Hindlimb muscle (tissue), 1 donor: ENCODE measurements around the gene ROM1. TPM values are rescaled to one million over a fixed set of nuclear protein-coding genes. Genes with fewer than 3 reads are reported as not detected.
"Not testable (repeated sequence)": the region's sequence is repeated elsewhere in the genome, so short reads cannot be mapped to it uniquely, and the experiment has no call there.

Source experiments
- DNase-seq: peaks from one replicate; pipeline ENCODE4 v3.0.0-alpha.2; 2013
- polyA plus RNA-seq: library from polyadenylated mRNA; unstranded; fragments of 120-200 nt; gene quantifications from one replicate; pipeline ENCODE4 v1.2.1, GENCODE V29; 2013; ENCODE audit not compliant: insufficient read length

ROM1 gene
- polyA plus RNA-seq, 1 donor, result 0.90 TPM

DNA sequence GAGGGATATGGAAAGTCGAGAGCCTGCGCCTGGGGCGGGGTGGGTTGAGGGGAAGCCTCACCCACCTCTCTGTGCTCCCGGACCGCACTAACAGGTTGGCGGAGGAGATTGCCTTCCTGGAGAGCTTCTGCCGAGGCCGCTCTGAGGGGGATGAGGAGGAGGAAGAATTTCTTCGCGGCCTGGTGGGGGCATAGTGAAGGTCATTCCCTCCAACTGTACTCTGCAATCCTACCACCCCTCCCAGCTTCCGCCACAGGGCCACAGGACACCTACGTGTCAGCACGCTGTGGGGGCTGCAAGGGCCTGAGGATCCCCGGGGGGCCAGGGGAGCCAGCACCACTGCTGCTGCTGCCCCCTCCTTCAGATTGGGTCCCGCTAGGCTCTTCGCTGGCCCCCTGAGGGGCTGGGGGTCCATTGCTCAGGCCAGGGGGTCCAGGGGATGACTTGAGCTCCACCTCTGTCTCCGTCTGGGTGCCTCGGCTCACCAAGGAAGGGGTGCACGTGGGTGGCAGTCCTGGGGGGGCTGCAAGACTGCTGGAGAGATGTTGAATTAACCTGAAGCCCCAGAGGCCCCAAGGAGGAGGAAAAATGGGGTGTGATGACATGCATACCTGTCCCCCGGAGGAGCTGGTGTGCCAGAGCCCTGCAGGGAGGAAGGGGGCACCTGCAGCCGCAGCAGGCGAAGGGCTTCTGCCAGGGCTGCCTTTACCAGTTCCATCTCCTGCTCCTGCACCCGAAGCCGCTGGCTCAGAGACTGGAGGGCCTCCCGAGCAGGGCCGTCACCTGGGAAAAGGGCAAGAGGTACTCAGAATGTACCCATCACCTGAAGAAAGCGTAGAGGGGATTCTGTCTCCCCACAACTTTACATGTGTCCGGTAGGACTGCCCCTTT is 2.0 kb upstream of the ROM1 start:
- DNase-seq, result no peak

DNA sequence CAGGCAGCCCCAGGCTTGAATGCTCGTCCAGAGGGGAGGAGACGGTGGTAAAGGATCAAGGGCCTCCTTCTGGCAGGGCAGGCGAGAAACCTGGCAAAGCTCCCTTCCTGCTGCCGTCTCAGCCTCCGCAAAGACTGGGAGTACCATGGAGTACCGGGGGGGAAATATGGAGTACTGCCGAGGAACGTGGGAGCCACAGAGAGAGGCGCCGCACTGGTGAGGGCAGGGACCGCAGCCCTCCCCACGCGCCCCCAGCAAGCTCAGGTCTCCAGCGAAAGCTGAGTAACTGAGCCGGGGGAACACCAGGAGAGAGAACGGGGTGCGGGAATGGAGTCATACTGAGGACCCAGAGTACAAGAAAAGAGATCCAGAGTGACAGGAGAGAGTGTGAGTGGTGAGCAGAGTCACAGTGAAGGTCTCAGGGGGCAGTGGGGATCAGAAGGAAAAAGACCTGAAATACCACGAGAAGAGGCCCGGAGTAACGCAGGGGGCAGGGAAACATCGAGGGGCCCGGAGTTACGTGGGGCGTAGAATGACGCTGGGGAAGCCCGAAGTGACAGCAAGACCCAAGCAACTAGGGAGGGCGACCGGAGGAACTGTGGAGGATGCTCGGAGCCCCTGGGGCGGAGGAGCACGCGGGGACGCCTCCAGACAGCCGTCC is 1.2 kb upstream of the ROM1 start:
- peak; percentile 67 for DNase-seq

DNA sequence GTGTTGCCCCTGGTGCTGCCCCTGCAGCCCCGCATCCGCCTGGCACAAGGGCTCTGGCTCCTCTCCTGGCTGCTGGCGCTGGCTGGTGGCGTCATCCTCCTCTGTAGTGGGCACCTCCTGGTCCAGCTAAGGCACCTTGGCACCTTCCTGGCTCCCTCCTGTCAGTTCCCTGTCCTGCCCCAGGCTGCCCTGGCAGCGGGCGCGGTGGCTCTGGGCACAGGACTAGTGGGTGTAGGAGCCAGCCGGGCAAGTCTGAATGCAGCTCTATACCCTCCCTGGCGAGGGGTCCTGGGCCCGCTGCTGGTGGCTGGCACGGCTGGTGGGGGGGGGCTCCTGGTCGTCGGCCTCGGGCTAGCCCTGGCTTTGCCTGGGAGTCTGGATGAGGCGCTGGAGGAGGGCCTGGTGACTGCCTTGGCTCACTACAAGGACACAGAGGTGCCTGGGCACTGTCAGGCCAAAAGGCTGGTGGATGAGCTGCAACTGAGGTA is 278 bp downstream of the ROM1 start:
- no peak for DNase-seq

DNA sequence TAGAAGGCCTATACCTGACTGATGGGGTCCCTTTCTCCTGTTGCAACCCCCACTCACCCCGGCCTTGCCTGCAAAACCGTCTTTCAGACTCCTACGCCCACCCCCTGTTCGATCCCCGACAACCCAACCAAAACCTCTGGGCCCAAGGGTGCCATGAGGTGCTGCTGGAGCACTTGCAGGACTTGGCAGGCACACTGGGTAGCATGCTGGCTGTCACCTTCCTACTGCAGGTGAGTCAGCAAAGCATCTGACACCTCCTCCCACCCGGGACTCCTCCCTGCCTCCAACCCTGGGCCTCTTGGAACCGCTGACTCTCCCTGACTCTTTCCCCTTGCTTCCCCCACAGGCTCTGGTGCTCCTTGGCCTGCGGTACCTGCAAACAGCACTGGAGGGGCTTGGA is 1.2 kb downstream of the ROM1 start:
- DNase-seq, result no peak

DNA sequence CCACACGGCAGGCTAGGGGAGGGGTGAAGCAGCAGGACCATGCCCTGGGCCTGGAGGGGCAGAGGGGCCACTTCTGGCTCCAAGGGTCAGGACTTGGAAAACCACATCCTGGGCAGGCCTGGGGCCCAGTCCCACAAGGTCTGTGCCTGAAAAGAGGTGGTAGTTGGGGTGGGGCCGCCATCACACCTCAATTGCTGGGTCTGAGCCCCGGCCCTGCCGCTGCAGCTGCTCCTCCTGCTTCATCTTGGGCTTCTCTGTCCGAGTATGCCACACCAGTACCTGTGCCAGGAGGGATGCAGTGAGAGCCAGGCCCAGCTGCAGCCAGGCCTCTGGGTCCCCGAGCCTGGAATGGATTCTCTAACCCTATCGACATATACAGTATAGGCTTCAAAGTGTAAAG is 2.5 kb downstream of the ROM1 start:
- DNase-seq, result no peak

DNA sequence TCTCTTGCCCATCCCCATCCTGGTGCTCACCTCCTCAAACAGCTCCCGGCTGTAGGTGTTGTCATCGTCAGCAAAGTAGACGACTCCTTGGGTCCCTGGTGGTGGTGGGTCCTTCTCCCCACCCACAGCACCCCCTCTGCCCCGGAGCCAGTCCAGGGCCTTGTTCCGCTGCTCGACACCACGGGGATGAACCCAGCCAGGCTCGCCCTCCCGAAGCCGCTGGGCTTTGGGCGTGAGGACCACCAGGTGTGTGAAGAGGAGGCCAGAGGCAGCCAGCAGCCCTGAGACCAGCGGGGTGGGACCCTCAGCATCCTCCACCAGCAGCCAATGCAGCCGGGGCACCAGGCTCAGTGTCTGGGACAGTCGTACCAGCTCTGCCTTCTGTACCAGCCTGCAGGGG is 3.9 kb downstream of the ROM1 start:
- not testable (repeated sequence) for DNase-seq

DNA sequence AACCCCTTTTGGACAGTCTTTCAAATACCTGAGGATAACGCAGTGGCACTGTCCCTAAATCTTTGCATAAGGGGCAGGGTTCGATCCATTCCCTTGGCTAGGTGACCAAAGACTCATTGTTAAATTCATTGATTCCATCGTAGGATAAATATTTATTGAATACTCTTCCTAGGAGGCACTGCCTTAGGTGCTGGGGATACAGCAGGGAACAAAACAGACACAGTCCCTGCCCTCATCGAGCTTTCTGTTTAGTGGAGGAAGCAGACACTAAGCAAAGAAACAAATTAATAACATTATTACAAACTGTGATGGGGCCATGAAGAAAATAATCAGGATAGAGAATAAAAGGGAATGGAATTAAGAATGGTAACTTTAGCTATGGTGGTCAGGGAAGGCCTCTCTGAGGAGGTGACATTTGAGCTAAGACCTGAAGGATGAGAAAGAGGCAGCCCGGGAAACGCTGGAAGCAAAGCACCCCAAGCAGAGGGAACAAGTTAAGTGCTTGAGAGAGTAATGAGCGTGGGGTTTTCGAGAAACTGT is 8.0 kb downstream of the ROM1 start:
- no peak for DNase-seq

DNA sequence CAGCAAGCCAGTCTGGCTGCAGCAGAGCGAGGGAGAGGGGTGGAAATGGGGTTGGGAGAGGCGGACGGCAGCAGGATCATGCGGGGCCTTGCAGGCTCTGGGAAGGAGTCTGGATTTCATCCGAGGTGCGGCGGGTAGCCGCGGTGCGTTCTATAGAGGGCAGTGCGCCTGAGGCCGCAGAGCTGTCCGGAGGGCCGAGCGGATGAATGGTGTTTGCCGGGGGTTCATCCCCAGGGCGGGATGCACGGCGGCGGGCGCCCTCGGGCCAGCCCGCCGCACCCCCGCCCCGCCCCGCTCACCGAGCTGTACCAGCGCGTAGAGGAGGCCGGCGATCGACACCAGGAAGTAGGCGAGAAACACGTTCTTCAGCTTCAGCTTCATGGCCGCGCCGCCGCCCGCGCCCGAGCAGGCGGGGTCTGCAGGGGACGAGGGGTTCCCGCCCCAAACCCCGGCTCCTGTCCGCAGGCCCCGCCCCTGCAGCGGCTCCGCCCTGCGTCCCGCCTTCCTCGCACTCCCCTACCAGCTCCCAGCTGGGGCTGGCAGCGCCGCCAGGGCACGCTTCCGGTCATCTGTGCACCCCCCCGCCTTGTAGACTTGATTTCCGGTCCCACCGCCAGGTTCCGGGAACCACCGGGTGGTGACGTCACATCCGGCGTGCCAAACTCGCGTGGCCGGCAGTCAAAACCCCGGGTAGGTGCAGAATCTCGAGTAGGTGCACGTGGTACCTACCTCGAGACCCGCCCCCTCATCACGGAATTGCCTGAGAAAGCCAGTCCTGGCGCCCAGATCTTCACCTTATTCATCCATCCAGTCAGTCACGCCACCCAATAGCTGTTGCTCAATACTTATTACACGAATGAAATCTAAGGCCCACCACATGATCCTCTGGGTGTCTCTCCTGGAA is 8.8 kb downstream of the ROM1 start, which contains the start of gene B3GAT3:
TSS of gene B3GAT3 (minus strand) at position 420 of the 904 bp plus-strand sequence. CDS start at position 381, 39 bp downstream.
- peak; percentile 96 for DNase-seq

DNA sequence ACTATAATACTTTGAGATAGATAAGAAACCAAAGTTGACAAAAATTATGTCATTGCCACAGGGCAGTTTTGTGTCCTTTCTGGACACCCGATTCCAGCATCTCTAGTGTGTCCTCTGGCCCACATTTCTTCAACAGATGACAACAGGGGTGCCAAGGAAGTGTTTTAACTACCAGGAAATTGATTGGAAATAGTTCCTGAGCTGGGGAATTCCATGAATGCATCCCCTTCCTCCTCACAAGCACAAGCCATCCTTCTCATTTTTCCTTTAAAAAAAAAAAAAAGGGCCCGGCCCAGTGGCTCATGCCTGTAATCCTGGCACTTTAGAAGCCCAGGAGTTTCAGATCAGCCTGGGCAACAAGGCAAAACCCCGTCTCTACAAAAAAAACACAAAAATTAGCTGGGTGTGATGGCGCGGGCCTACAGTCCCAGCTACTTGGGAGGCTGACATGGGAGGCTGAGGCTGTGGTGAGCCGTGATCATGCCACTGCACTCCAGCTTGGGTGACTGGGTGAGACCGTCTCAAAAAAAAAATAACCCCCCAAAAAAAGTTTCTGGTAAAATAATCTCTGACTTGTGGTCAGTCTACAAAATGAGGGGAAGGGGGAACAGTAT is 9.5 kb downstream of the ROM1 start:
- no peak for DNase-seq

DNA sequence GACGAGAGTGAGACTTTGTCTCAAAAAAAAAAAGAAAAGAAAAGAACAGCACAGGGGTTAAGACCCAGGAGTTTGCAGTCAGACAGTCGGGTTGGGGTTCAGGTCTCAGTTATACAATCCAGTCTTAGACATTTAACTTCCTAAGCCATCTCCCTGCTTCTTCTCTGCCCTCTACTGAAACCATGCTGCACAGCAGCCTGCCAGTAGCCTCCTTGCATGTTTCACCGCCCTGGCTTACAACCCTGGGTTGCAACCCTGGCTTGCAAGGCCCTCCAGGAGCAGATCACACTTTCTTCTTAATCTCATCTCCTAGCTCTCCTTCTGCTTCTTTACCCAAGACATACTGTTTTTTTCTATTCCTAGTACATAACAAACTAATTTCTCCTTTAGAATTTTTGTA is 14.7 kb downstream of the ROM1 start:
- no peak for DNase-seq

DNA sequence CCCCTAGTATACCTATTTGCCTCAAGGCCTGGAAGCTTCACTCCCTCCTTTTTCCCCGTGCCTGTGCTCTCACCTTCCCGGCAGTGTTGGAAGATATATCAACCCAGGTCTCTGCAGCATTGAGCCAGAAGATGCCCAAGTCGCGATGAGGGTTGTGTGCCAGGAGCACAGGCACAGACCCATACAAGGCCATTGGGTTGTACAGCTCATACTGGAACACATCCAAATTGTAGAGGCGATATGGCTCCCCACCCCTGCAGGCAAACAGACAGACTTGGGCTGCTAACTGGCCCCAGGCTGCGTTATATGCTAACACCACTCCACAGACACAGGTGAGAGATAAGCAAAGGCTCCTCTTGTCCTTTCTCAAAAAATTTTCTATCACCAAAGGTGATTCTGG is 19.4 kb downstream of the ROM1 start:
- no peak for DNase-seq

DNA sequence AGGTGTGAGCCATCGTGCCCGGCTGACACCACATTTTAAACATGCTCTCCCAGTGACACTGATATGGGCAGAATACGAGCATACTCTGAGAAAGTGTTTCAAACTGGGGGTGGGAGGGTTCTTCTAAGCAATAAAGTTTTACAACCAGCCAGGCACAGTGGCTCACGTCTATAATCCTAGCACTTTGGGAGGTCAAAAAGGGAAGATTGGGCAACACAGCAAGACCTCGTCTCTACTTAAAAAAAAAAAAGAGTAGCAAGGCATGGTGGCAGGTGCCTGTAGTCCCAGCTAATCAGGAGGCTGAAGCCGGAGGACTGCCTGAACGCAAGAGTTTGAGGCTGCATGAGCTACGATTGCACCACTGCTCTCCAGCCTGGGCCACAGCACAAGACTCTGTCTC is 31.2 kb downstream of the ROM1 start:
- DNase-seq, result no peak

DNA sequence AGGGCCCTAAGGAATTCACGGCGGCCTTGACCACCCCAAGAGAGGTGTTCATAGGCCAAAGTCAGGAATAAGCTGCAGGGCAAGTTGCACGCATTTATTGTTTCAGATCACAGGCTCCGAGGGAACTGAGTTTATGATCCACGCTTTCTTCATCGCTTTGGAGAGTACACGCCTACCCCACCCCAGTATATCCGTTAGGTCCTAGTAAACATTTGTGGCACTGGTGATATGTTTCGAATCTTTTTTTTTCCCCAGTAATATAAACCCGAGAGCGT is 32.6 kb downstream of the ROM1 start:
- no peak for DNase-seq

DNA sequence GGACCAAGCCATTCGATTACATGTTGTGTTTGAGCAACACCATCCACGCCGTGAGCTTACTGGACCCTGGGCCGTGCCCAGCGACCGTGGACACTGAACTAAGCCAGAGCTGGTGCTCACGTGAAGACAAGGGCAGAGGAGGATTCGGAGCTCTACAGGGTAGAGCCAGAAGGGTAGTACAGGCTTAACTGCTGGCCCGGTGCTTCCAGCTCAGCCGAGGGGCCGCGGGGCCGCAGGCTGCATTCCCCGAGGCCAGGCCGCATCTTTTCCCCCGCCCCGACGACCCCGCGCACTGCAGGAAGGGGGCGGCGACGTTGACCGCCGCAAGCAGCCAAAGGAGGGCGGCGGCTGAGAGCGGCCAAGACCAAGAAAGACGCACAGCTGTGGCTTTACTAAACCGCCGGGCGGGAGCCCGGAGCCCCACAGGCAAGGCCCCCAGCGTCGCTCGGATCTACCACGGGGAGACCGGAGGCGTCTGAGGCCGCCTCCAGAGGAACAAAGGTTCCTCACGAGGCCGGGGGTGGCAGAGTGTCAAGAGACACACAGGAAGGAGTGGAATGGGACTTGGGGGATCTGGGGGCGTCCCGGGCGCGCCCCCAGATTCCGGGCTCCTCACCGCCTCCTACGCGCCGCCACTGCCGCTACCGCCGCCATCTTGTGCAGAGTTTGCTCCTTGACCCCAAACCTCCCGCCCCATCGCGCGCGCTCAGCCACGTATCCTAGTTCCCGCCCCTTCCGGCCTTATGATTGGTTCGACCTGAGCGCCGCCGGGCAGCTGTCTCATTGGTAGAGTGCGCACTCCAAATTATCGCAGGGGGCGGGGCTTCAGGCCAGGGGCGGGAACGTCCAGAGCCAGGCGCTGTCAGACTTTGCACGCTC is 33.1 kb downstream of the ROM1 start, which contains the start of gene GANAB:
TSS of gene GANAB (minus strand) at position 668 of the 879 bp plus-strand sequence. CDS start at position 654, 14 bp downstream.
- peak; percentile 98 for DNase-seq

DNA sequence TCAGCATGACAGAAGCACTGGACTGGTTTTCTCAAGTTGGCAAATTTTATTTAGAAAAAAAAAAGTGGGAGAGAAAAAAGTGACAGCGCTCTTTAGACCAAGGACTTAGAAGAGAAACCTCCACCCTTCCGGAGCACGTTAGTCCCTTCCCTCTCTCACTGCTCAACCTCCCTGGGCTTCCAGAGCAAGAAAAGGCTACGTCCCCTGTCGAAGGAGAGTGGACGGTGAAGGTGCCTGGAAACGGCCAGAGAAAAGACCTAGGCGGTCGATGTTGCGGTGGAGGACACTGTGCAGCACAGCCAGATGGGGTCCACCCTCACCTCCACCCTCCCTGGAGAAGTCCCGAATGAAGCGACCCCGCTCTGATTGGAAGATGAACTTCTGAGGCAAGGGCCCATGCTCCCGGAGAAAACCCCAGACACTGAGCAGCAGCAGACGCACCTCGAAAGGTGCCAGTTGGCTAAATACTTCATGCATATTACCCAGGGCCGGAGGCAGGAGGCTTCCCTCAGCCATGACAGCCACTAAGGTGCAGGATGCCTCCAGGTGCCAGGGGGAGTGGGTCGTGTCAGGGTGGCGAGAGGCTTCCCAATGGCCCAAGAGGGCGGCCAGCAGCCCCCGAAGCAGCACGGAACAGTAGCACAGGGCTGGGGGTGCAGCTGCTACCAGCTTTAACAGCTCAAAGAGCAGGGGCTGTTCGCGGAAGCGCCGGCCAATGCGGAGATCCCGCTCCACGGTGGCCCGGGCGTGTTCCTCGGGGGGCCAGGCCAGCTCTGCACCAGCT is 34.0 kb downstream of the ROM1 start:
- DNase-seq, result no peak

DNA sequence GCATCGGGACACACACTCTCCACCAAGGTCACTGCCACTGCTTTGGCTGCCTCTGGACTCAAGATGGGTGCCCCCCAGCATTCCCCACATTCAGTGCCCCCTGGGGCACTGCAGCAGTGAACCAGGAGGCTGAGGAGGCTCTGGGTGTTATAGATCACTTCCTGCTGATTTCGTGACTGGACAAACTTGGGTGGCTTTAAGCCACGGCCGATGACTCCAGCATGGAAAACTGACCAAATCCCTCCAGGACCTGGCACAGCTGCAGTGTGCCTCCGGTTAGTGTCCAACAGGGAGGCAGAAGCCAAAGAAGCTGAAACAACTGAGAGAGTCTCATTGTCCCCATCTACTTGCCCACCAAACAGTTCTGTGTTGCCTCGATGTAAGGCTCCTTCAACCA is 34.5 kb downstream of the ROM1 start:
- DNase-seq, result no peak

DNA sequence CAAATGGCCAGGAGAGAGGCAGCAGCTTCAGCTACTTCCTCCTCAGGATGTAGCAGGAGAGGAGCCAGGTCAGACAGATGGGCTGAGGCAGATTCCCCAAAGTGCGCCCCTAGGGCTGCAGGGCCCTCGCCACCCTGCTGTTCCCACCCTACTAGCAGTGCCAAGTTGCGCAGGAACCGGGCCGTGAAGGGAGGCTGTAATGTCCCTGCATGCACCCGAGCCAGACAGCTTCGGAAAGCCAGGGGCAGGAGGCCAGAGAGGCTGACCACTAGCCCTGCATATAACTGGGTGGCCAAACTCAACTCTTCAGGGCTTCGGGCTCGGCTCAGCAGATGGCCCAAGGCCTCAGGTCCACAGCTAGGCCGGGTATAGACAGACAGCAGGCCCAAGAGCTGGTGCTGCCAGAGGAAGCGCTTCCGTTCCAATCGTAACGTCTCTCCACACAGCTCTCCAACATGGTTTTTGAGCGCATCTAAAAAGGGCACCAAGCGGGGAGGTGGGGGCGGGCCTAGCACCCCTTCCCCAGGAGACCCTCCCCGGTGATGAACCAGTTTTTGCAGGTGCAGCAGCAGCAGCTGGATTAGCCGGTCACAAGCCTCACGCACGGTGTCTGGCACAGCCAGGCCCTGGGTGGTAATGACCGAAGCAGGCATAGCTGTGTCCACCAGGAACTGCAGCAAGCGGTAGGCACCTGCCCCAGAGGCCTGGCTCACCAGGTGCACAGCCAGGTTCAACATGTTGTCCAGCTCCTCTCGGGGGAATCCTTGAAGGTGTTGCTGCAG is 35.3 kb downstream of the ROM1 start:
- no peak for DNase-seq

DNA sequence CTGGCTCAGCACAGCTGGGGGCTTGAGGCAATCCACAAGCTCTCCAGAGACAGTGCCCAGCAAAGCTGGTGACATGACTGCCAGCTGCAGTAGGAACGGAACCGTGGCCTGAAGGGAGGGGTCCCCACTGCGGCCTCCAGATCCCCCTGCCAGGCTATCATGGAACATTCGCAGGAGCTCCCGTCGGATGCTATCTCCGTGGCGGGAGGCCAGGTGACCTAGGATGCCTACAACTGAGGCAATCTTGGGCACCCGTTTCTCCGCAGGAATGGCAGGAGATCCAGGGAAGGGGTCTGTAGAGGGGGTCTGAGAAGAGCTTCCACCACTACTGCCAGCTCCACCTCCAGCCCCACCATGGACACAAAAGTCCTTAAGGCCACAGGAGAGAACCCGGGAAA is 35.9 kb downstream of the ROM1 start:
- DNase-seq, result no peak

DNA sequence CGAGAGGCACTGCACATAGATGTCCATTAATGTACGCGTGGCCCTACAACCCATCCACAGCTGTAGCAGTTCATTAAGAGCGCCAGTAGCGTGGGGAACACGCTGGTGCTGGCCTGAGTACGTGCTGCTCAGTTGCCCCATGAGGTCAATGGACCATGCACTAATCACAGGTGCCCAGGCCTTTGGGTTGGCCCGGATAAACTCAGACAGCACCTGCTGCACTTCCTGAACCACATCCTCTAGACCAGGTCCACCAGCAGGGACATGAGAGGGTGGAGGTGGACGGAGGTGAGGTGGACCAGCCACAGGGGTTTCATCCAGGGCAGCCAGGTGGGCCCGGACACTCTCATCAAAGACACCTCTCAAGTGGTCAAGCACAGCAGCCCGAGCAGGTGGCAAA is 36.4 kb downstream of the ROM1 start:
- no peak for DNase-seq
